NCI-H146 treated with DMSO at 0.1 percent for 48 hours (cell line): ENCODE measurements around the gene TAF1L.

Experiments
- DNase-seq: peaks from one replicate; lab custom pipeline; 2025; ENCODE audit not compliant: unreplicated experiment; lab: John Stamatoyannopoulos, UW

TAF1L gene

DNA sequence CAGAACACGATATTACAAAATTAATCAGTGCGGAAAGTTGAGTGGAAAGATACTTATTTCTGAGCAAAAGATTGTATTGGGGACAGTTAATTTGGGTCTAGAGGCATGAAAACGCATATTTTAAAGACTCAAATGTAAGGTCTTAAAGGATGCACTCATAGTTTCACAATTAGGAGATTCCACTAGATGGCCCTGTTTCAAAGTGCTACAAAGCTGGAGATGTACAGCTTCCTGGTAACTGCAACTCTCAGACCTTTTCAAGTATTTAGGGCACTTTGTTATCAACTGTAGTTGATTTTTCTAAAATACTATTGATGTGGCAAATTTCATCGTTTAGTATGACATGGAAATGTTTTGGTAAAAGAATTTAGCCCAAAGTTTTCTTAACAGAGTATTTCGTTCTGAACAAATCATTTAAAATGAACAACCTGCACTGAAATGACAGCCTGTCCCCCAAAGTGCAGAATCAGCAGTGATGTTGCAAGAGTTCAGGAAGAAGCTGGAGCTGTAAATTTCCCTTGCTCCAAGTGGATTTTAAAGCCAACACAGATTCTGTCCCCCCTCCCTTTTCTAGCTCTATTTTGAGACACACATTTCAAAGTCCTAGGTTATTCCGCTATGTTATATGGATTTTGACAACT is 46.3 kb downstream of the TAF1L start:
- DNase-seq = peak; percentile 6

DNA sequence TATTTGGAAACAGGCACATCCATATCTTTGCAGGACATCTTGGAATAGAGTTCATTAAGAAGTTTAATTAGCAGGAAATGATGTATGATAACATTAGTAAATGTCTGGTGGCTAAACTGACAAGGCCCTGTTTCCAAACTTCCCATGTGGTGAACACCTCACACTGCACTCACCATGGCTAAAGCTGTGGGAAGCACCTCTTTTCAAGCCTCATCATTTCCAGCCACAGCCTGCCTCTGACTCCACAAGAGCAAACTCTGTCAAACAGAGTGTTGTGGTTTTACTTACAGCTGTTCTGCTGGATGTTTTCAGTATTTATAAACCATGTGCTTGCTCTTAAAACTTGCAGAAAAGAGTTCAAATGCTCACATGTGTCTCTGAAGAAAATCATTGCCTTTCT is 47.6 kb downstream of the TAF1L start:
- no peak for DNase-seq

DNA sequence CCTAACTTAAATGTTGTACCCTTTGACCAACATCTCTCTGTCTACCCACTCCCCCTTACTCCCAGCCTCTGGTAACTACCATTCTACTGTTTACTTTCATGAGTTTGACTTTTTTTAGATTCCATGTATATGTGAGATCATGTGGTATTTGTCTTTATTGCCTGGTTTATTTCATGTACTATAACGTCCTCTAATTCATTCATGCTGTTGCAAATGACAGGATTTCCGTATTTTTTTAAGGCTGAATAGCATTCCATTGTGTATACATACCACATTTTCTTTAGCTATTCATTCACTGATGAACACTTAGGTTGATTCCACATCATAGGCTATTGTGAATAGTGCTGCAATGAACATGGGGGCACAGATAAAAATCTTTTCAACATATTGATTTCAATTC is 50.7 kb downstream of the TAF1L start:
- no peak for DNase-seq

DNA sequence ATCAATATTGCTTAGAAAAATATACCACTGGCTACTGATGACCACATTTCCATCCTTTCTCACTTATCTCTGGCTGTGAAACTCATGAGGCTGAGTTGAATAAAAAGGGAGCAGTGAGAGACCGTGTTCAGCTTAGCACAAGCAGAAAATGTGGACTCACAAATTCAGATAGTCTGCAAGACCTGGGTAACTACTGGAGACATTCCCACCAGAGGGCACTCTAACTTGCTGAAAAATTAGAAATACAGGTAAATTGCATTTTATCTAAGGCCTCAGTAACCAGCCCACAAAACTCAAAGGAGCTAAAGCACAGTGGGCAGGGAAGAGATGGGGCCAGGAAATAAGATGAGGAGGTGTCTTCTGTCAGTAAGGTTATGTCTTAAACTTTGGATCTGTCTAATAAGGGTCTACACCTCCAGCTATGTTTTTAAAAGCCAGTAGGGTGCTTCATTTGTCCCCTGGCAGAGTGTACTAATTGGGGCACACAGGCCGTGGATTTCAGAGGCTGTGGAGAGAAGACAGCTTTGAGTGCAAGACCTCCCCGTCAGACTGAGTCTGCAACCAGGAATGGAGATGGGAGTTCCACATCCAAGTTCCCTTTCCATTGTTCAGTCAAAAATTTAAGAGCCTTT is 53.8 kb downstream of the TAF1L start:
- DNase-seq = peak; percentile 52

DNA sequence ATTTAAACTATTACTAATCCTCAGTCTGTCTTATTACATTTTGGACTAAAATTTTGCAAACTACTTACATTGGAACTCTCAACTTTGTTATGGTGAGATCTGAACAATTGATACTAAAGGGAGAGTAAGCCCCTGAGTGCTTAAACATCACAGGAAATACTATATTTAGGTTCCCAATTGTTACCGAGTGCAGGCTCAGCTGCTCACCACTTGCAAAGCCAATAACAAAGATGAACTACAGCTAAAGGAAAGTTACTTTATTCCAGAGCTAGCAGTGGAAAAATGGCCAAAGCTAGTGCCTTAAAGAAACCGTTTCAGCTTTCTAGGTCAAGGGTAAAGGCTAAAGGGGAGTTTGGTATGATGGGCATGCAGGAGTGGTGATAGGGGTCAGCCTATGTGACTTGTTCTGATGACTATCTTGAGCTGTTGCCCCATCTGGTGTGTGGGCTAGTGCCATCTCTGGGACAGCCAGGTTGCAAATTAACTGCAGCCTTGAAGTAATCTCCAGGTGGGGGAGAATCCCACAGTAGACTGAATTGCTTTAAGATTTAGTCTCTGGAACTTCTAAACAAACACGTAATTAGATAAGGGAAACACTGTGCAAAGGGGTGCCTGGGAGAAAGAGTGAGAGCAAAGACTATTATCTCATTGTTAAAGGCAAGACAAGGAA is 54.7 kb downstream of the TAF1L start:
- DNase-seq = no peak

DNA sequence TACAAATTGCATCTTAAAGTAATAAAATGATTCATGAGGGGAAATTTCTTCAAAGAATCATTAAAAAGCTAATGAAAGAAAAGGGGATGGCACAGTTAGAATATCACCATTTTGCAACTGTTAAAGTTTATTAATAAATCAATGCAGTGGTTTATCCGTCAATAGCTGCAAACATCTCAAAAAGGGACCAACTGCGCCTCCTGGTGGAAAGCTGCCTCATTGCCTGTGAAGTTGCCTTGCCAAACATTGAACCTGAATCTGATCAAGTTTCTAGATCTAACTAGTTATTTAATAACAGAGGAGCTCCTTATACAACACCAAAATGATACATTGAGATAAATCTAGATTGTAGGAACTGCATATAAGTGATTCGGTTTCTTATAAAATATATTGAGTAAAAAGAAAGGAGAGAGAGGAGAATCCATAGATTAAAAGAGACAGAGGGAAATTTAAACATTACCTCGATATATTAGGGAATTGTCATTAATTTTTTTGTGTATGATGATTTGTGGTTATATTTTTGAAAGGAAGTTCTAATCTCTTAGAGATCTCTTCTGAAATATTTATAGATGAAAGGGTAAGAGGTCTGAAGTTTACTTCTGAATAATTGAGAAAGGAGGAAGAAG is 55.6 kb downstream of the TAF1L start:
- DNase-seq = peak; percentile 16
